H1 (cell line): Measurements from ENCODE around the gene SZT2. TPM values are rescaled to one million over a fixed set of nuclear protein-coding genes. Genes with fewer than 3 reads are reported as not detected.

Experiments used
- CTCF ChIA-PET: fragments of 300-600 bp; sonication (Branson Sonifier 250); formaldehyde crosslinking; loops from one replicate; lab custom pipeline; 2021; ENCODE audit not compliant: partially characterized antibody; lab: Charles Lee
- POLR2A ChIA-PET: fragments of 300-600 bp; sonication (Branson Sonifier 250); formaldehyde crosslinking; loops from one replicate; lab custom pipeline; 2021; ENCODE audit warnings: inconsistent platforms; ENCODE audit not compliant: partially characterized antibody; lab: Charles Lee
- DNase-seq, 2 experiments: peaks; one replicate each; pipeline versions ENCODE4 v3.0.0 to v3.0.0-alpha.2; 2010 to 2022; ENCODE audit warnings: low spot score in 2 of 2, low read depth in 1 of 2, mixed read lengths in 1 of 2
- FAIRE-seq: peaks from 2 replicates; lab custom pipeline; 2011; peaks lifted over from hg19 to GRCh38; lab: Jason Lieb, UNC
- H2AFZ ChIP-seq: 2 replicates; pipeline ENCODE4 v1.8.1; 2012; ENCODE audit warnings: low read length, inconsistent platforms
- H2AK5ac ChIP-seq: 2 replicates; pipeline ENCODE4 v1.6.1; 2013; ENCODE audit warnings: low read depth, low read length
- H2BK120ac ChIP-seq: replicated peaks from 2 replicates; pipeline ENCODE3; 2013; ENCODE audit warnings: low read depth, low read length, inconsistent platforms
- H2BK12ac ChIP-seq: 2 replicates; pipeline ENCODE4 v1.6.1; 2013; ENCODE audit warnings: low read depth, low read length
- H2BK15ac ChIP-seq: 2 replicates; pipeline ENCODE4 v1.6.1; 2013; ENCODE audit warnings: low read length
- H2BK20ac ChIP-seq: 2 replicates; pipeline ENCODE4 v1.6.1; 2013; ENCODE audit warnings: low read length
- H2BK5ac ChIP-seq: 2 replicates; pipeline ENCODE4 v1.6.1; 2013; ENCODE audit warnings: low read depth, low read length
- H3K14ac ChIP-seq: 2 replicates; pipeline ENCODE4 v1.6.1; 2013; ENCODE audit warnings: inconsistent platforms; ENCODE audit not compliant: insufficient read length
- H3K18ac ChIP-seq: 2 replicates; pipeline ENCODE4 v1.6.1; 2013; ENCODE audit warnings: low read length; ENCODE audit errors: extremely low read depth
- H3K23ac ChIP-seq: 2 replicates; pipeline ENCODE4 v1.6.1; 2013; ENCODE audit warnings: inconsistent platforms; ENCODE audit not compliant: insufficient read length
- H3K23me2 ChIP-seq: 2 replicates; pipeline ENCODE4 v1.6.1; 2013; ENCODE audit warnings: low read depth, low read length
- H3K27ac ChIP-seq: 2 replicates; pipeline ENCODE4 v1.6.1; 2011; ENCODE audit warnings: low read depth, low read length, inconsistent platforms
- H3K27me3 ChIP-seq, 4 experiments: replicated peaks in 1 of 4; 1 replicate in 1 of 4; 2 replicates in 3 of 4; pipeline versions ENCODE4 v1.6.1 to v1.8.1; 2011 to 2013; ENCODE audit warnings: low read length in 3 of 4, mild to moderate bottlenecking in 3 of 4, inconsistent platforms in 2 of 4, mixed read lengths in 2 of 4, moderate library complexity in 1 of 4; ENCODE audit not compliant: control insufficient read depth in 3 of 4, insufficient read depth in 3 of 4; ENCODE audit errors: extremely low read depth in 1 of 4
- H3K36me3 ChIP-seq, 4 experiments: 2 replicates each; pipeline versions ENCODE4 v1.6.1 to v1.8.1; 2011 to 2013; ENCODE audit warnings: mild to moderate bottlenecking in 4 of 4, low read length in 3 of 4, moderate library complexity in 2 of 4, control low read depth in 1 of 4, inconsistent platforms in 1 of 4; ENCODE audit not compliant: insufficient read depth in 4 of 4, control insufficient read depth in 2 of 4
- H3K4ac ChIP-seq: replicated peaks from 2 replicates; pipeline ENCODE3; 2013; ENCODE audit warnings: low read length, low read depth, mixed read lengths, inconsistent platforms; ENCODE audit not compliant: insufficient read length
- H3K4me1 ChIP-seq, 4 experiments: replicated peaks in 1 of 4; 1 replicate in 1 of 4; 2 replicates in 3 of 4; pipeline versions ENCODE4 v1.6.1 to v1.8.1; 2011 to 2013; ENCODE audit warnings: low read length in 3 of 4, inconsistent platforms in 2 of 4, mixed read lengths in 1 of 4; ENCODE audit not compliant: insufficient read depth in 4 of 4, control insufficient read depth in 3 of 4
- H3K4me2 ChIP-seq, 2 experiments: 2 replicates each; pipeline versions ENCODE4 v1.6.1 to v1.8.1; 2011 to 2013; ENCODE audit warnings: low read depth in 2 of 2, low read length in 2 of 2, control low read depth in 1 of 2, inconsistent platforms in 1 of 2, mild to moderate bottlenecking in 1 of 2; ENCODE audit not compliant: insufficient read depth in 1 of 2
- H3K4me3 ChIP-seq, 4 experiments: fragments of 200-600, 300-600 bp in 1 of 4; sonication (generic), shearing (Covaris generic), sonication (Bioruptor Twin) in 1 of 4; 2 replicates each; pipeline versions ENCODE4 v1.5.1 to v1.8.1; 2011 to 2016; ENCODE audit warnings: low read length in 4 of 4, low read depth in 3 of 4, control low read depth in 2 of 4, inconsistent platforms in 2 of 4, mild to moderate bottlenecking in 2 of 4, mixed read lengths in 1 of 4, moderate library complexity in 1 of 4; ENCODE audit not compliant: insufficient read depth in 2 of 4; ENCODE audit errors: extremely low read depth in 1 of 4
- H3K56ac ChIP-seq: replicated peaks from 2 replicates; pipeline ENCODE3; 2013; ENCODE audit warnings: low read depth, mild to moderate bottlenecking, mixed read lengths, low read length, inconsistent platforms; ENCODE audit not compliant: insufficient read length
- H3K79me1 ChIP-seq: 2 replicates; pipeline ENCODE4 v1.6.1; 2013; ENCODE audit warnings: low read depth, low read length, control low read depth
- H3K79me2 ChIP-seq, 2 experiments: 2 replicates each; pipeline versions ENCODE4 v1.6.1 to v1.8.1; 2012 to 2013; ENCODE audit warnings: low read length in 2 of 2, mild to moderate bottlenecking in 2 of 2, inconsistent platforms in 1 of 2; ENCODE audit not compliant: insufficient read depth in 2 of 2, control insufficient read depth in 1 of 2
- H3K9ac ChIP-seq, 4 experiments: replicated peaks in 1 of 4; 1 replicate in 1 of 4; 2 replicates in 3 of 4; pipeline versions ENCODE4 v1.6.1 to v1.8.1; 2011 to 2013; ENCODE audit warnings: low read depth in 3 of 4, low read length in 3 of 4, control low read depth in 2 of 4, mild to moderate bottlenecking in 2 of 4, moderate library complexity in 2 of 4, inconsistent platforms in 1 of 4; ENCODE audit errors: extremely low read depth in 1 of 4
- H3K9me3 ChIP-seq, 2 experiments: 2 replicates each; pipeline versions ENCODE4 v1.6.1 to v1.8.1; 2012 to 2013; ENCODE audit warnings: mild to moderate bottlenecking in 2 of 2, moderate library complexity in 2 of 2, control low read depth in 1 of 2, inconsistent platforms in 1 of 2, low read depth in 1 of 2, low read length in 1 of 2, mixed read lengths in 1 of 2; ENCODE audit not compliant: insufficient read depth in 2 of 2
- H4K20me1 ChIP-seq, 2 experiments: replicated peaks in 1 of 2; 2 replicates each; pipeline versions ENCODE3 to v1.8.1; 2011 to 2013; ENCODE audit warnings: inconsistent platforms in 2 of 2, low read length in 2 of 2, mild to moderate bottlenecking in 1 of 2; ENCODE audit not compliant: insufficient read depth in 2 of 2, control insufficient read depth in 1 of 2
- H4K5ac ChIP-seq: 2 replicates; pipeline ENCODE4 v1.6.1; 2013; ENCODE audit warnings: low read length, low read depth, mixed read lengths, inconsistent platforms; ENCODE audit not compliant: insufficient read length
- H4K8ac ChIP-seq: 2 replicates; pipeline ENCODE4 v1.8.0; 2013; ENCODE audit warnings: mild to moderate bottlenecking, moderate library complexity, low read length, inconsistent platforms; ENCODE audit not compliant: insufficient read depth; ENCODE audit errors: extremely low read depth
- H4K91ac ChIP-seq: replicated peaks from 2 replicates; pipeline ENCODE3; 2013; ENCODE audit warnings: low read length, mixed read lengths, inconsistent platforms; ENCODE audit not compliant: insufficient read length
- CBX8 ChIP-seq: fragments of 300-800, 300-1000 bp; sonication (generic); IDR thresholded peaks from 2 replicates; pipeline ENCODE4 v1.7.1; 2016; ENCODE audit warnings: low read depth, low read length, borderline replicate concordance
- CEBPB ChIP-seq: IDR thresholded peaks from 2 replicates; pipeline ENCODE4 v1.6.1; 2012; ENCODE audit warnings: low read depth, low read length
- HDAC6 ChIP-seq: IDR thresholded peaks from one replicate; pipeline ENCODE4 v1.7.1; 2012; ENCODE audit warnings: low read depth, mild to moderate bottlenecking, inconsistent platforms, low read length, moderate library complexity
- KDM1A ChIP-seq: fragments of 200-600, 300-600 bp; sonication (generic); IDR thresholded peaks from 2 replicates; pipeline ENCODE4 v1.7.1; 2016; ENCODE audit warnings: mild to moderate bottlenecking, low read length, borderline replicate concordance
- KDM5A ChIP-seq: fragments of 200-600 bp; IDR thresholded peaks from 2 replicates; pipeline ENCODE4 v1.7.1; 2012; ENCODE audit warnings: mild to moderate bottlenecking, low read length, inconsistent platforms, mixed read lengths
- MAFK ChIP-seq: IDR thresholded peaks from 2 replicates; pipeline ENCODE4 v1.6.1; 2012; ENCODE audit warnings: low read depth, mild to moderate bottlenecking, improper control_type of control experiment, low read length
- NRF1 ChIP-seq: IDR thresholded peaks from 2 replicates; pipeline ENCODE4 v1.6.1; 2011; ENCODE audit warnings: mild to moderate bottlenecking, low read depth, low read length, improper control_type of control experiment
- POLR2AphosphoS5 ChIP-seq: IDR thresholded peaks from 2 replicates; pipeline ENCODE4 v1.6.1; 2011; ENCODE audit warnings: low read depth, low read length
- RAD21 ChIP-seq, 2 experiments: IDR thresholded peaks in 1 of 2; conservative IDR thresholded peaks in 1 of 2; 2 replicates each; pipeline ENCODE4 v1.6.1; 2011; ENCODE audit warnings: low read depth in 2 of 2, low read length in 2 of 2, improper control_type of control experiment in 1 of 2, inconsistent platforms in 1 of 2, mild to moderate bottlenecking in 1 of 2, moderate library complexity in 1 of 2
- RNF2 ChIP-seq: fragments of 200-900, 300-1000 bp; sonication (generic); IDR thresholded peaks from 2 replicates; pipeline ENCODE4 v1.7.1; 2016; ENCODE audit warnings: borderline replicate concordance, low read depth, mild to moderate bottlenecking, antibody characterized with exemption, low read length; ENCODE audit not compliant: poor library complexity, severe bottlenecking; ENCODE audit errors: missing control alignments
- RXRA ChIP-seq: IDR thresholded peaks from 2 replicates; pipeline ENCODE4 v1.6.1; 2011; ENCODE audit warnings: low read depth, mild to moderate bottlenecking, low read length, moderate library complexity; ENCODE audit not compliant: insufficient read depth
- SIRT6 ChIP-seq: IDR thresholded peaks from one replicate; pipeline ENCODE4 v1.7.1; 2012; ENCODE audit warnings: low read length, inconsistent platforms
- SIX5 ChIP-seq: IDR thresholded peaks from 2 replicates; pipeline ENCODE4 v1.6.1; 2011; ENCODE audit warnings: mild to moderate bottlenecking, low read depth, low read length
- SP4 ChIP-seq: IDR thresholded peaks from 2 replicates; pipeline ENCODE4 v1.6.1; 2012; ENCODE audit warnings: low read length, inconsistent platforms
- SRF ChIP-seq: IDR thresholded peaks from 2 replicates; pipeline ENCODE4 v1.6.1; 2011; ENCODE audit warnings: mild to moderate bottlenecking, low read depth, low read length, moderate library complexity
- WGBS, 2 experiments: shearing (Covaris generic) in 1 of 2; methylation state at CpG; one replicate each; pipeline versions ENCODE4 v1.1.6 to v1.1.7; 2013 to 2015; ENCODE audit warnings: low lambda C conversion rate in 2 of 2, mixed read lengths in 2 of 2, inconsistent platforms in 1 of 2, low coverage in 1 of 2, missing lambda C conversion rate in 1 of 2; ENCODE audit not compliant: insufficient replicate concordance in 2 of 2, insufficient coverage in 1 of 2, insufficient read length in 1 of 2; ENCODE audit errors: extremely low coverage in 1 of 2, missing lambda C conversion rate in 1 of 2; 5-methylcytosine and 5-hydroxymethylcytosine counted together
- polyA plus RNA-seq, 7 experiments: library from polyadenylated mRNA; depleted of rRNA in 3 of 7; stranded (reverse) in 5 of 7; unstranded in 2 of 7; fragments of >200 nt in 5 of 7; fragments of 200-250 nt in 2 of 7; gene quantifications; 1 replicate in 5 of 7; 2 replicates in 1 of 7; 4 replicates in 1 of 7; pipeline versions ENCODE4 v1.2.1 to v1.2.3, GENCODE V29; 2011 to 2013; ENCODE audit warnings: missing spikeins in 2 of 7, mixed read lengths in 2 of 7
- total RNA-seq: library from RNA; stranded (reverse); fragmentation: NEBNext Ultra II Directional; extraction: Animal tissue kit (Norgen Biotek cat#: 25700); gene quantifications from 2 replicates; pipeline ENCODE4 v1.2.1, GENCODE V29; 2021

The SZT2 gene
- total and polyA plus RNA-seq, 2 of the 8 experiments (the other 6 are each of a cell fraction or from before 2014, with no cell fraction given) = 4.7 to 12.9 TPM

- Histone ChIP-seq H4K5ac (no peak overlapping the region), H3K14ac (no peak overlapping the region), H2BK5ac (no peak overlapping the region), H3K9me3 (no peaks in the 10 kb centered on the region), H2BK12ac (no peak overlapping the region), H3K27ac (no peak overlapping the region), H3K9ac (no peak overlapping the region), H3K79me1 (peaks cover 6% of the 10 kb centered on the region), H4K8ac (no peak overlapping the region), H3K79me2 (no peaks in the 10 kb centered on the region; a peak in 1 of 4 replicates), H3K23ac (no peak overlapping the region), H3K4me2 (no peak overlapping the region), H2BK20ac (no peak overlapping the region), H3K4ac (no peak overlapping the region), H3K56ac (no peak overlapping the region), H3K23me2 (peaks cover 13% of the 10 kb centered on the region), H2AFZ (no peak overlapping the region), H3K36me3 (no peaks in the 10 kb centered on the region), H3K4me3 (no peak overlapping the region), H2AK5ac (no peak overlapping the region), H4K91ac (no peak overlapping the region), H3K4me1 (peaks cover 4 to 21% (median 13%) of the 10 kb centered on the region in 4 experiments), H3K18ac (no peak overlapping the region), H4K20me1 (peaks cover 0 to 12% of the 10 kb centered on the region in 2 experiments), H2BK120ac (no peak overlapping the region), H2BK15ac (no peak overlapping the region), H3K27me3 (no peaks in the 10 kb centered on the region)
- DNase-seq = no peak
- ChIA-PET CTCF (interaction anchor here (0.6 to 2.8 kb wide), 3 partner anchors 11 to 155 kb away, joined by 3 to 12 read pairs (median 8); no protein-coding TSS in a partner anchor), POLR2A (interaction anchor here (3.6 to 3.9 kb wide), 2 partner anchors 12 to 18 kb away, joined by 29 to 33 read pairs; partner anchors contain the start of genes CDC20, MED8 and SZT2)
- WGBS, 2 experiments = 88% methylated on average over 4 of the region's 4 CpGs; no CpG with 5 or more reads in 1 of the 2 experiments
- no peak for FAIRE-seq
- TF ChIP-seq SIRT6 (no peak), KDM5A (no peak), CBX8 (no peak), RNF2 (no peak), RXRA (no peak), SIX5 (no peak), MAFK (no peak), SP4 (no peak), KDM1A (no peak), NRF1 (no peak), SRF (no peak), CEBPB (no peak), HDAC6 (no peak), RAD21 (IDR thresholded peaks at IDR 0.05 in 1 of 2, conservative IDR thresholded peaks at IDR 0.05 in 1 of 2; ENCODE audit: low read depth in 2 of 2, low read length in 2 of 2) (no peak), POLR2AphosphoS5 (no peak)
Observed at GRCh38 chr1:43370564-43370963, 19.1 kb upstream of the SZT2 start.
